HL-60 (cell line): ENCODE data around the gene RPS16. TPM values are rescaled to one million over a fixed set of nuclear protein-coding genes. Genes with fewer than 3 reads are reported as not detected.
A peak's percentile ranks its signal among the peaks of the same experiment; 100 is the strongest.

ENCODE experiments used
- DNase-seq, 2 experiments: peaks; one replicate each; pipeline ENCODE4 v3.0.0-alpha.2; 2010 to 2020; ENCODE audit warnings: low read depth in 1 of 2, low spot score in 1 of 2
- H3K27ac ChIP-seq: fragments of 250-450 bp; sonication (Bioruptor Pico); replicated peaks from 2 replicates; pipeline ENCODE4 v1.5.1; 2020; ENCODE audit warnings: mild to moderate bottlenecking, moderate library complexity
- H3K27me3 ChIP-seq: fragments of 250-450 bp; sonication (Bioruptor Pico); 2 replicates; pipeline ENCODE4 v1.5.1; 2021; ENCODE audit warnings: mild to moderate bottlenecking, moderate library complexity; ENCODE audit not compliant: insufficient read depth, poor library complexity, severe bottlenecking
- H3K4me3 ChIP-seq: replicated peaks from 2 replicates; pipeline ENCODE4 v1.5.1; 2011; ENCODE audit warnings: mild to moderate bottlenecking, control low read depth, low read length; ENCODE audit not compliant: insufficient read depth
- SPI1 ChIP-seq: IDR thresholded peaks from 2 replicates; pipeline ENCODE4 v1.6.1; 2012; ENCODE audit warnings: low read depth, mild to moderate bottlenecking, borderline replicate concordance
- microRNA-seq: library from miRNA; unstranded; fragments of <30 nt; microRNA quantifications from one replicate; pipeline ENCODE4, GENCODE V29; 2018
- TF ChIP-seq, protein P1 (sequence below): IDR thresholded peaks from one replicate; pipeline ENCODE4 v1.5.1; 2011; ENCODE audit warnings: low read length, control low read depth, inconsistent platforms; ENCODE audit not compliant: insufficient read depth

The RPS16 gene

DNA sequence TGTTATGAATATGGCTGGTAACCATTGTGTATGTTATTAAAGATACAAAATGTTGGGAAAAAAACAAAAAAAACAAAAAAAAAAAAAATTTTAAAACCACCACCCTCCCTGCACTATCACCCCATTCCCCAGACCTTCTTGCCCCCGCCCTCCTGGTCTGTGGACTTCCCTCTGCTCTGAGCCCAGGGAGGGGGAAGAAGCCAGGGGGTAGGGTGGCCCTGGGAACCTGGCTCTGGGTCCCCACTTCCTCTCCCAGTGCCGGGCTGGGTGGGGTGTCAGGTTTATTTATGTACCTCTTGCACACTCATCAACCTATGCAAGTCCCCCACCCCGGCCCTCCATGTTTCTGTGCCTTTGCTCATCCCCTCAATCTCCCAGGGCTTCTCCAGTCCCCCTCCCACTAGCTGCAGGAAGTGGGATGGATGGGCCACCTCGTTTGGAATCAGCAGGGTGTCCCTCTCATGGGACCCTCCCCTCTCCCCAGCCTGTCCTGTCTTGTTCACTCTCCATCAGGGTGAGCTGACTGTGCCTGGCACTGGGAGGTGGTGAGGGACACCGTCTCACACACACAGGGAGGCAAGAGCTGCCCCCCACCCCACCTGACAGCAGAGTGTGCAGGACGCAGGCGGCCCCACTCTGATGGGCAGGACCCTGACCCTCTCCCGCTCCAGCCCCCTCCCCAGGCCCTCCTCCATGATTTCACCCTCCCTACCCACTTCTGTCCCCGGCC lies 50.7 kb downstream of the RPS16 start:
- Histone ChIP-seq H3K4me3 (no peak overlapping the region), H3K27ac (no peak overlapping the region), H3K27me3 (no peaks in the 10 kb centered on the region)
- no peak for DNase-seq
- TF ChIP-seq, protein P1, sequence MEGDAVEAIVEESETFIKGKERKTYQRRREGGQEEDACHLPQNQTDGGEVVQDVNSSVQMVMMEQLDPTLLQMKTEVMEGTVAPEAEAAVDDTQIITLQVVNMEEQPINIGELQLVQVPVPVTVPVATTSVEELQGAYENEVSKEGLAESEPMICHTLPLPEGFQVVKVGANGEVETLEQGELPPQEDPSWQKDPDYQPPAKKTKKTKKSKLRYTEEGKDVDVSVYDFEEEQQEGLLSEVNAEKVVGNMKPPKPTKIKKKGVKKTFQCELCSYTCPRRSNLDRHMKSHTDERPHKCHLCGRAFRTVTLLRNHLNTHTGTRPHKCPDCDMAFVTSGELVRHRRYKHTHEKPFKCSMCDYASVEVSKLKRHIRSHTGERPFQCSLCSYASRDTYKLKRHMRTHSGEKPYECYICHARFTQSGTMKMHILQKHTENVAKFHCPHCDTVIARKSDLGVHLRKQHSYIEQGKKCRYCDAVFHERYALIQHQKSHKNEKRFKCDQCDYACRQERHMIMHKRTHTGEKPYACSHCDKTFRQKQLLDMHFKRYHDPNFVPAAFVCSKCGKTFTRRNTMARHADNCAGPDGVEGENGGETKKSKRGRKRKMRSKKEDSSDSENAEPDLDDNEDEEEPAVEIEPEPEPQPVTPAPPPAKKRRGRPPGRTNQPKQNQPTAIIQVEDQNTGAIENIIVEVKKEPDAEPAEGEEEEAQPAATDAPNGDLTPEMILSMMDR: no peak
- 0 out of 2 replicates have a peak, but pooled peaks have one; percentile 12 for TF ChIP-seq SPI1

Small RNA genes lying within 50 kb of the gene (microRNA-seq; reads per million reads assigned to microRNA genes)
- not detected for gene MIR4530
